Measurements from ENCODE around the gene CSN3.

CSN3 gene

GRCh38 chr4:70298051-70298450 lies 55.7 kb downstream of the CSN3 start:
- no peak for DNase-seq

DNA sequence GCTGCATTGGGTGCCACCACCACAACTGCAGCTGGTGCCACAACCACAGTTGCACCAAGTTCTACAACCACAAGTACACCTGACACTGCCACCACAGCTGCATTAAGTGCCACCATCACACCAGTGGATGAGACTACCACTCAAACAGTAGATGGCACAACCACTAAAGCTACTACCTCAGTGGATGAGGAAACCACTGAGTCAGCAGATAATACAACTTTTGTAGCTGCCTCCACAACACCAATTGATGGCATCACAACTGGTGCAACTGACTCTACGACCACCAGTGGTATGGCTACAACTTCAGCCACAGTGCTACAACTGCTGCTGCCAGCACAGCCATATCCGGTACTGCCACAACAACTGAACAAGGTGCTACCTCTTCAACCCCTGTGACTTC lies 57.2 kb downstream of the CSN3 start:
- no peak for DNase-seq

GRCh38 chr4:70300215-70300614 lies 57.8 kb downstream of the CSN3 start:
- no peak for DNase-seq

Data from NCI-H187 (cell line).